ENCODE data around the gene SCYGR2. TPM values are rescaled to one million over a fixed set of nuclear protein-coding genes. Genes with fewer than 3 reads are reported as not detected.

The SCYGR2 gene
- total RNA-seq = not detected in 2 replicates

GRCh38 chr2:227598835-227599503, at the start of gene SCYGR2:
TSS of gene SCYGR2 (plus strand) at chr2:227598893. CDS start at chr2:227598893, 0 bp downstream.

GRCh38 chr2:227614740-227615139, 16.0 kb downstream of the SCYGR2 start, which contains the start of gene SCYGR3:
TSS of gene SCYGR3 (minus strand) at chr2:227614840. CDS start at chr2:227614840, 0 bp downstream.

GRCh38 chr2:227617316-227618230, 18.9 kb downstream of the SCYGR2 start, which contains the start of gene SCYGR4:
TSS of gene SCYGR4 (plus strand) at chr2:227617498. CDS start at chr2:227617498, 0 bp downstream.

Other genes starting within 250 kb of the SCYGR2 start
- not detected in 2 replicates for gene TM4SF20, start 219.6 kb upstream of the SCYGR2 start, total RNA-seq
- not detected in 2 replicates for gene SCYGR1, start 210.9 kb upstream of the SCYGR2 start, total RNA-seq
- 41.3 and 43.6 TPM in 2 replicates for gene AGFG1, start 126.7 kb upstream of the SCYGR2 start, total RNA-seq
- not detected in 2 replicates for gene SCYGR3, start 15.9 kb downstream of the SCYGR2 start, total RNA-seq
- gene SCYGR4, start 18.6 kb downstream of the SCYGR2 start, total RNA-seq = not detected in 2 replicates
- gene SCYGR5, start 67.9 kb downstream of the SCYGR2 start, total RNA-seq = not detected in 2 replicates
- under 0.01 and 0.15 TPM in 2 replicates for gene SLC19A3, start 119.1 kb downstream of the SCYGR2 start, total RNA-seq
- gene SCYGR6, start 125.9 kb downstream of the SCYGR2 start, total RNA-seq = not detected in 2 replicates
- not detected in 2 replicates for gene SCYGR7, start 129.4 kb downstream of the SCYGR2 start, total RNA-seq
- not detected in 2 replicates for gene SCYGR8, start 147.0 kb downstream of the SCYGR2 start, total RNA-seq
- 0.65 TPM in 1 of 2 replicates, not detected in the other for gene CCL20, start 214.9 kb downstream of the SCYGR2 start, total RNA-seq